Lower lobe of right lung (tissue), 2 donors: Measurements from ENCODE around the gene DYNLT1. TPM values are rescaled to one million over a fixed set of nuclear protein-coding genes. Genes with fewer than 3 reads are reported as not detected.
"Not testable (repeated sequence)": the region's sequence is repeated elsewhere in the genome, so short reads cannot be mapped to it uniquely, and the experiment has no call there.

Source experiments
- ATAC-seq, 2 donors: fragments of 200-7000 bp; cut with Tn5 transposase; one replicate each; pipeline ENCODE4 v1.9.1; 2020 to 2022; ENCODE audit warnings: mild to moderate bottlenecking in 2 of 2, moderate library complexity in 2 of 2
- DNase-seq: peaks from one replicate; pipeline ENCODE4 v3.0.0-alpha.2; 2020
- H3K27ac ChIP-seq: fragments of 200-600 bp; one replicate; pipeline ENCODE4 v1.8.0; 2022
- H3K27me3 ChIP-seq: fragments of 200-600 bp; one replicate; pipeline ENCODE4 v1.8.0; 2022; ENCODE audit warnings: low read depth
- H3K36me3 ChIP-seq: fragments of 200-600 bp; one replicate; pipeline ENCODE4 v1.8.0; 2022; ENCODE audit warnings: mild to moderate bottlenecking
- H3K4me1 ChIP-seq: fragments of 200-600 bp; one replicate; pipeline ENCODE4 v1.8.0; 2022
- H3K4me3 ChIP-seq: fragments of 200-600 bp; one replicate; pipeline ENCODE4 v1.8.0; 2022; ENCODE audit warnings: mild to moderate bottlenecking
- H3K9me3 ChIP-seq: fragments of 200-600 bp; one replicate; pipeline ENCODE4 v1.8.0; 2022
- intact Hi-C: fragments of 100-400 bp; cut with DNase I; formaldehyde crosslinking; loops from one replicate; pipeline ENCODE4 v1.11.0; 2022
- total RNA-seq: library from RNA; stranded (reverse); fragmentation: NEBNext Ultra II Directional; extraction: Animal tissue kit (Norgen Biotek cat#: 25700); gene quantifications from one replicate; pipeline ENCODE4 v1.2.1, GENCODE V29; 2021
- TF ChIP-seq, protein P1 (sequence below): fragments of 200-600 bp; IDR thresholded peaks from one replicate; pipeline ENCODE4 v1.8.0; 2022; ENCODE audit warnings: antibody characterized with exemption, mild to moderate bottlenecking
- donor health status: DM: no; HTN: yes; CAD: no; lungs with severe emphysema.

Gene DYNLT1
- total RNA-seq, 1 donor from 2014 or later, result 101 TPM

- Histone ChIP-seq H3K27me3 (no peaks in the 10 kb centered on the region), H3K27ac (no peak overlapping the region), H3K36me3 (peaks cover 58% of the 10 kb centered on the region), H3K4me1 (no peaks in the 10 kb centered on the region), H3K4me3 (no peak overlapping the region), H3K9me3 (no peaks in the 10 kb centered on the region)
- TF ChIP-seq, protein P1, sequence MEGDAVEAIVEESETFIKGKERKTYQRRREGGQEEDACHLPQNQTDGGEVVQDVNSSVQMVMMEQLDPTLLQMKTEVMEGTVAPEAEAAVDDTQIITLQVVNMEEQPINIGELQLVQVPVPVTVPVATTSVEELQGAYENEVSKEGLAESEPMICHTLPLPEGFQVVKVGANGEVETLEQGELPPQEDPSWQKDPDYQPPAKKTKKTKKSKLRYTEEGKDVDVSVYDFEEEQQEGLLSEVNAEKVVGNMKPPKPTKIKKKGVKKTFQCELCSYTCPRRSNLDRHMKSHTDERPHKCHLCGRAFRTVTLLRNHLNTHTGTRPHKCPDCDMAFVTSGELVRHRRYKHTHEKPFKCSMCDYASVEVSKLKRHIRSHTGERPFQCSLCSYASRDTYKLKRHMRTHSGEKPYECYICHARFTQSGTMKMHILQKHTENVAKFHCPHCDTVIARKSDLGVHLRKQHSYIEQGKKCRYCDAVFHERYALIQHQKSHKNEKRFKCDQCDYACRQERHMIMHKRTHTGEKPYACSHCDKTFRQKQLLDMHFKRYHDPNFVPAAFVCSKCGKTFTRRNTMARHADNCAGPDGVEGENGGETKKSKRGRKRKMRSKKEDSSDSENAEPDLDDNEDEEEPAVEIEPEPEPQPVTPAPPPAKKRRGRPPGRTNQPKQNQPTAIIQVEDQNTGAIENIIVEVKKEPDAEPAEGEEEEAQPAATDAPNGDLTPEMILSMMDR, result no peak
- DNase-seq (no peak), ATAC-seq (peak in 1 of 2 donors; percentile 35)
- intact Hi-C loops, result no loop called here
Observed at GRCh38 chr6:158620963-158621693, 23.4 kb downstream of the DYNLT1 start.

DNA sequence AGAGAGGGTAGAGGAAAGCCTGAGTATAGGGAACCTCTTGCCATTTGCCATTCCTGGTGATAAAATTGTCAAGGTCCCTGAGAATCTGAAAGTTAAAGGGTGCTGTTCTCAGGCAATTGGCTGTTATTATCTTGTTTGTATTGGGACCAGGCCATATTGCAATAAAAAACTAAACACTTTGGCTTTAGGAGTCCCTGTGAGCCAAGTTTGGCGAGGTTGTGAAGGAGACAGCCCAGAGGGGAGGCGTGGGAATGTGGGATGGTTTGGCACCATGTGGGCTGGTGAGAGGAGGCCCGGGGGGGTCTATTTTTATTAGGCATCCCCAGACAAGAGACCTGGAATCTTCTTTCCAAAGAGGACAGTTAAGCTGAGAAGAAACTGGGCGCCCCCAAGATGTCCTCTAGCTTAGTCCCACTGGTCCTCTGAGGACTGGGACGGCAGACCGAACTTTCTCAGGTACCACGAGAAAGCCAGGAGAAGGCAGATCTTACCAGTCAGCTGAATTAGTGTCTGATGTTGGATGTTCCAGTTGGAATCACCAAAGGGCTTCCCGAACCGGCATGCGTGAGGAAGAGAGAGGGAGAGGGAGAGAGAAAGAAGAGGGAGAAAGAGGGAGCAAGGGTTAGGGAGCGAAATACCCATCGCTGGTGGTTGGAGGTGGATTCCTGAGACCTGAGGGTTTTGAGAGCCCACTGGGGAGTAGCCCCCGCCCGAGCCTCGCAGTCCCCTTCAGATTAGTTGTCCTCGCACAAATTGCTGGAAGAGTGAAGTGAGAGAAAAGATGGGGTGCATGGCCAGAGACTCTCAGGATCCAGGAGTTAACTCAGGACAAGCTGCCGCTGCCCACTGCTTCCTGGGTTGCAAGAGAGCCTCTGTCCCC, 24.4 kb downstream of the DYNLT1 start:
- Histone ChIP-seq H3K9me3 (no peaks in the 10 kb centered on the region), H3K36me3 (peaks cover 49% of the 10 kb centered on the region), H3K27ac (no peak overlapping the region), H3K4me3 (no peak overlapping the region), H3K27me3 (no peaks in the 10 kb centered on the region), H3K4me1 (no peaks in the 10 kb centered on the region)
- intact Hi-C loops, result loop anchor here (10.0 kb wide), 1 partner anchor 405 kb away; no protein-coding TSS in a partner anchor
- TF ChIP-seq, protein P1, result no peak
- no peak for DNase-seq
- ATAC-seq, result peak in 1 of 2 donors; percentile 59

DNA sequence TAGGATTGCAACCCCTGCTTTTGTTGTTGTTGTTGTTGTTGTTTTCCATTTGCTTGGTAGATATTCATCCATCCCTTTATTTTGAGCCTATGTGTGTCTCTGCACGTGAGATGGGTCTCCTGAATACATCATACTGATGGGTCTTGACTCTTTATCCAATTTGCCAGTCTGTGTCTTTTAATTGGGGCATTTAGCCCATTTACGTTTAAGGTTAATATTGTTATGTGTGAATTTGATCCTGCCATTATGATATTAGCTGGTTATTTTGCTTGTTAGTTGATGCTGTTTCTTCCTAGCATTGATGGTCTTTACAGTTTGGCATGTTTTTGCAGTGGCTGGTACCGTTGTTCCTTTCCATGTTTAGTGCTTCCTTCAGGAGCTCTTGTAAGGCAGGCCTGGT, 26.3 kb downstream of the DYNLT1 start:
- H3K27ac ChIP-seq, H3K4me1 ChIP-seq, DNase-seq, ATAC-seq, H3K27me3 ChIP-seq, H3K4me3 ChIP-seq, H3K9me3 ChIP-seq: not testable (repeated sequence)
- intact Hi-C loops, result loop anchor here (10.0 kb wide), 1 partner anchor 403 kb away; no protein-coding TSS in a partner anchor
- peaks cover 34% of the 10 kb centered on the region for H3K36me3 ChIP-seq

DNA sequence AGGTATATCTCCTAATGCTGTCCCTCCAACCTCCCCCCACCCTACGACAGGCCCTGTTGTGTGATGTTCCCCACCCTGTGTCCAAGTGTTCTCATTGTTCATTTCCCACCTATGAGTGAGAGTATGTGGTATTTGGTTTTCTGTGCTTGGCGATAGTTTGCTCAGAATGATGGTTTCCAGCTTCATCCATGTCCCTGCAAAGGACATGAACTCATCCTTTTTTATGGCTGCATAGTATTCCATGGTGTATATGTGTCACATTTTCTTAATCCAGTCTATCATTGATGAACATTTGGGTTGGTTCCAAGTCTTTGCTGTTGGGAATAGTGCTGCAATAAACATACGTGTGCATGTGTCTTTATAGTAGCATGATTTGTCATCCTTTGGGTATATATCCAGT, 29.9 kb downstream of the DYNLT1 start:
- not testable (repeated sequence) for H3K4me1 ChIP-seq

DNA sequence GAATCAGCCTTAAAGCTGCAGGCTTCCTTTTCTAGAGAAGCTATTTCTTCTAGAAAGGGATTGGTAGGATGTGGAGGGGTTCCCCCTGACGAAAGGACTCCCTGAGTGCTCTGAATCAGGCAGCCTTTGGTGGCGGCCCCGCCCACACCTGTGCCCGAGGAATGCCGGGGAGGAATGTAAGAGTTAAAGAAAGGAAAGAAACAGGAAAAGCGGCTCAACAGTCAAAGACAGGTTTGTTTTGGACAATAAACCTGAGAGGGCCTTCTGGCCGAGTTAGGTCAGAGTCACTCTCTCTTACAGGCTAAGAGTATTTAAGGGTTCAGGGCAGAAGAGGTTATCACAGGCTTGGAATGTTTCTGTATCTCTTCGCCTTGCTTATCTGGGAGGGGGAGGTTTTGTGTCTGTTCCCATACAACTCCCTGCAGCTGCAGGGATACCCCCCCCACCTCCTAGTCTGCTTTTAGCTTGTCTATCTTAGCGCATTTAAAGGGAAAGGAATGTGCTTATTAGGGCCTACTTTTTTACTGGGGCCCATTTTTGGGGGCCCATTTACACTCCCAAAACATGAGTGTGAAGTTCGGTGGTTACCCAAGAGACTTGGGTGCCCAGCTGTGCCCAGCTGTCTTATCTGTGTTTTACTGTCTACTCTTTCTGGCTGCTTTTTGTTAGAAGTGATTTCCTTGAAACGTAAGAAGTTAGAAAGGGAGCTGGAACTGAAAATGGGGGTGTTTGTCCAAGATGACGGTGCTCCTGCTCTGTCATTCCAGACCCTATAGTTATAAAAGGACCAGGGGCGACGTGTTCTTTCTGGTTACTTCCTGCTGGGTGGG, 32.8 kb downstream of the DYNLT1 start:
- intact Hi-C loops, result loop anchor here (10.0 kb wide), 1 partner anchor 397 kb away; no protein-coding TSS in a partner anchor
- H3K4me1 ChIP-seq, result no peaks in the 10 kb centered on the region
- no peaks in the 10 kb centered on the region for H3K9me3 ChIP-seq
- H3K27me3 ChIP-seq, result no peaks in the 10 kb centered on the region
- peak; percentile 91 for ATAC-seq
- peaks cover 54% of the 10 kb centered on the region for H3K36me3 ChIP-seq
- TF ChIP-seq, protein P1, result no peak
- no peak for DNase-seq
- H3K4me3 ChIP-seq, result no peak overlapping the region
- peak overlapping the region; percentile 14 for H3K27ac ChIP-seq

More for the DNA sequence above, 29.9 kb downstream of the DYNLT1 start:
- peaks cover 32% of the 10 kb centered on the region for H3K36me3 ChIP-seq
- H3K4me3 ChIP-seq, DNase-seq, ATAC-seq, H3K27ac ChIP-seq, H3K9me3 ChIP-seq, H3K27me3 ChIP-seq: not testable (repeated sequence)
- intact Hi-C loops, result loop anchor here (10.0 kb wide), 1 partner anchor 400 kb away; no protein-coding TSS in a partner anchor

- TF ChIP-seq, protein P1, result no peak
- intact Hi-C loops, result loop anchor here (10.0 kb wide), 1 partner anchor 396 kb away; no protein-coding TSS in a partner anchor
- ATAC-seq, result peak in 1 of 2 donors; percentile 24
- Histone ChIP-seq H3K27ac (no peak overlapping the region), H3K27me3 (no peaks in the 10 kb centered on the region), H3K36me3 (peaks cover 61% of the 10 kb centered on the region), H3K4me3 (no peak overlapping the region), H3K9me3 (no peaks in the 10 kb centered on the region), H3K4me1 (no peaks in the 10 kb centered on the region)
- DNase-seq, result no peak
Observed at GRCh38 chr6:158611039-158611438, 33.5 kb downstream of the DYNLT1 start.
